GM20000 (cell line): ENCODE results near the gene REV3L.

Experiments
- DNase-seq: peaks from one replicate; pipeline ENCODE4 v3.0.0; 2012; ENCODE audit warnings: low spot score
- CTCF ChIP-seq: IDR thresholded peaks from 2 replicates; pipeline ENCODE4 v1.5.1; 2012; ENCODE audit warnings: mild to moderate bottlenecking, control low read depth; ENCODE audit errors: extremely low read depth, missing control alignments

REV3L gene

GRCh38 chr6:111418971-111419693 lies 63.9 kb downstream of the REV3L start:
- DNase-seq = no peak
- TF ChIP-seq CTCF = no peak

GRCh38 chr6:111417946-111418345 lies 65.1 kb downstream of the REV3L start:
- DNase-seq = no peak
- TF ChIP-seq CTCF = no peak

GRCh38 chr6:111417181-111417585 lies 65.8 kb downstream of the REV3L start:
- no peak for TF ChIP-seq CTCF
- no peak for DNase-seq

- no peak for TF ChIP-seq CTCF
- DNase-seq = no peak
Observed at GRCh38 chr6:111416529-111416928, 66.5 kb downstream of the REV3L start.

- no peak for DNase-seq
- no peak for TF ChIP-seq CTCF
Observed at GRCh38 chr6:111414373-111414772, 68.6 kb downstream of the REV3L start.

- no peak for DNase-seq
- no peak for TF ChIP-seq CTCF
Observed at GRCh38 chr6:111411978-111412566, 70.9 kb downstream of the REV3L start.

- TF ChIP-seq CTCF = no peak
Observed at GRCh38 chr6:111411046-111411445, 72.0 kb downstream of the REV3L start.

More at GRCh38 chr6:111411046-111411445, 72.0 kb downstream of the REV3L start:
- DNase-seq = no peak
